ENCODE measurements around the gene KIAA1217. TPM values are rescaled to one million over a fixed set of nuclear protein-coding genes. Genes with fewer than 3 reads are reported as not detected.

The KIAA1217 gene
- total and polyA plus RNA-seq, 9 of the 15 experiments (the other 6 are each of a cell fraction or from before 2014, with no cell fraction given), result 0.04 TPM; not detected in 8

DNA sequence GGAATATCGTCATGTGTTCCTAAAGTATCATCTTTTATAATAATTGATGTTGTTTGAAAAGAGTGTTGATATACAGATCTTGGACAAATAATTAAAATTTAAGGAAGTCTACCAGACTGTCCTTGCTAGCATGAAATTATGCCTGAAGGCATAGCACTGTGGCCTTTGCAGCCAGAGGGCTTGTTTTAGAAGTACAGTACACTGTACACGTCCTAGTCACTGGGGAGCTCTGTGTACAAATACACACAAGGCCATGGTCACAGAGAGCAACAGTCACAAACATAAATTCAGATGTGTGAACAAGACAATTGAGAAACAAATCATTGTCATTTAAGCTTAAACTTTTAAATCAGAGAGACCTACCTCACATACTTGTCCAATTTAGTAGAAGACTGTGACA is 133.0 kb downstream of the KIAA1217 start:
- no peak overlapping the region for H2AFZ ChIP-seq (ENCODE audit: low read depth, low read length)
- DNase-seq (ENCODE audit: extremely low read depth in 1 of 4, low spot score in 3 of 4) (no peak), FAIRE-seq (no peak), ATAC-seq (no peak)
- H3K79me2 ChIP-seq (ENCODE audit: control insufficient read depth, insufficient read depth, low read length), result no peaks in the 10 kb centered on the region
- WGBS (ENCODE audit: insufficient coverage, low coverage, missing lambda C conversion rate), result 0% methylated on average over 2 of the region's 2 CpGs
- no peaks in the 10 kb centered on the region for H4K20me1 ChIP-seq (replicated peaks; ENCODE audit: control insufficient read depth, insufficient read depth, low read length)
- H3K9me3 ChIP-seq (replicated peaks; ENCODE audit: control insufficient read depth, insufficient read depth, low read depth, low read length), result no peaks in the 10 kb centered on the region
- H3K27me3 ChIP-seq (ENCODE audit: control insufficient read depth in 2 of 2, insufficient read depth in 2 of 2, low read length in 2 of 2), result no peaks in the 10 kb centered on the region
- TF ChIP-seq SP1 (CRISPR knock-in tag; IDR thresholded peaks at IDR 0.05) (no peak), SMAD4 (CRISPR knock-in tag; conservative IDR thresholded peaks at IDR 0.05) (no peak), KDM5B (IDR thresholded peaks at IDR 0.05; ENCODE audit: insufficient replicate concordance, low read depth, low read length) (no peak), NUFIP1 (IDR thresholded peaks at IDR 0.05; ENCODE audit: partially characterized antibody) (no peak), STAT5B (CRISPR knock-in tag; IDR thresholded peaks at IDR 0.05) (no peak)
- TF ChIP-seq, protein P1, sequence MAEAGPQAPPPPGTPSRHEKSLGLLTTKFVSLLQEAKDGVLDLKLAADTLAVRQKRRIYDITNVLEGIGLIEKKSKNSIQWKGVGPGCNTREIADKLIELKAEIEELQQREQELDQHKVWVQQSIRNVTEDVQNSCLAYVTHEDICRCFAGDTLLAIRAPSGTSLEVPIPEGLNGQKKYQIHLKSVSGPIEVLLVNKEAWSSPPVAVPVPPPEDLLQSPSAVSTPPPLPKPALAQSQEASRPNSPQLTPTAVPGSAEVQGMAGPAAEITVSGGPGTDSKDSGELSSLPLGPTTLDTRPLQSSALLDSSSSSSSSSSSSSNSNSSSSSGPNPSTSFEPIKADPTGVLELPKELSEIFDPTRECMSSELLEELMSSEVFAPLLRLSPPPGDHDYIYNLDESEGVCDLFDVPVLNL (CRISPR knock-in tag; IDR thresholded peaks at IDR 0.05; ENCODE audit: low read depth), result no peak
- TF ChIP-seq, protein P2, sequence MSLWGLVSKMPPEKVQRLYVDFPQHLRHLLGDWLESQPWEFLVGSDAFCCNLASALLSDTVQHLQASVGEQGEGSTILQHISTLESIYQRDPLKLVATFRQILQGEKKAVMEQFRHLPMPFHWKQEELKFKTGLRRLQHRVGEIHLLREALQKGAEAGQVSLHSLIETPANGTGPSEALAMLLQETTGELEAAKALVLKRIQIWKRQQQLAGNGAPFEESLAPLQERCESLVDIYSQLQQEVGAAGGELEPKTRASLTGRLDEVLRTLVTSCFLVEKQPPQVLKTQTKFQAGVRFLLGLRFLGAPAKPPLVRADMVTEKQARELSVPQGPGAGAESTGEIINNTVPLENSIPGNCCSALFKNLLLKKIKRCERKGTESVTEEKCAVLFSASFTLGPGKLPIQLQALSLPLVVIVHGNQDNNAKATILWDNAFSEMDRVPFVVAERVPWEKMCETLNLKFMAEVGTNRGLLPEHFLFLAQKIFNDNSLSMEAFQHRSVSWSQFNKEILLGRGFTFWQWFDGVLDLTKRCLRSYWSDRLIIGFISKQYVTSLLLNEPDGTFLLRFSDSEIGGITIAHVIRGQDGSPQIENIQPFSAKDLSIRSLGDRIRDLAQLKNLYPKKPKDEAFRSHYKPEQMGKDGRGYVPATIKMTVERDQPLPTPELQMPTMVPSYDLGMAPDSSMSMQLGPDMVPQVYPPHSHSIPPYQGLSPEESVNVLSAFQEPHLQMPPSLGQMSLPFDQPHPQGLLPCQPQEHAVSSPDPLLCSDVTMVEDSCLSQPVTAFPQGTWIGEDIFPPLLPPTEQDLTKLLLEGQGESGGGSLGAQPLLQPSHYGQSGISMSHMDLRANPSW (CRISPR knock-in tag; IDR thresholded peaks at IDR 0.05), result no peak
- TF ChIP-seq, protein P3, sequence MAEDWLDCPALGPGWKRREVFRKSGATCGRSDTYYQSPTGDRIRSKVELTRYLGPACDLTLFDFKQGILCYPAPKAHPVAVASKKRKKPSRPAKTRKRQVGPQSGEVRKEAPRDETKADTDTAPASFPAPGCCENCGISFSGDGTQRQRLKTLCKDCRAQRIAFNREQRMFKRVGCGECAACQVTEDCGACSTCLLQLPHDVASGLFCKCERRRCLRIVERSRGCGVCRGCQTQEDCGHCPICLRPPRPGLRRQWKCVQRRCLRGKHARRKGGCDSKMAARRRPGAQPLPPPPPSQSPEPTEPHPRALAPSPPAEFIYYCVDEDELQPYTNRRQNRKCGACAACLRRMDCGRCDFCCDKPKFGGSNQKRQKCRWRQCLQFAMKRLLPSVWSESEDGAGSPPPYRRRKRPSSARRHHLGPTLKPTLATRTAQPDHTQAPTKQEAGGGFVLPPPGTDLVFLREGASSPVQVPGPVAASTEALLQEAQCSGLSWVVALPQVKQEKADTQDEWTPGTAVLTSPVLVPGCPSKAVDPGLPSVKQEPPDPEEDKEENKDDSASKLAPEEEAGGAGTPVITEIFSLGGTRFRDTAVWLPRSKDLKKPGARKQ (CRISPR knock-in tag; IDR thresholded peaks at IDR 0.05), result no peak
- no peaks in the 10 kb centered on the region for H3K9me1 ChIP-seq (ENCODE audit: control insufficient read depth, insufficient read depth, low read length)
- in situ Hi-C loops (cut with MboI) (no loop called here), intact Hi-C loops (cut with micrococcal nuclease) (no loop called here)
- no peak overlapping the region for H3K4me3 ChIP-seq
- H3K4me1 ChIP-seq (replicated peaks in 1 of 2; ENCODE audit: control insufficient read depth in 2 of 2, insufficient read depth in 2 of 2, low read length in 2 of 2), result no peaks in the 10 kb centered on the region
- ChIA-PET CTCF (ENCODE audit: low intra/inter-chr PET ratio) (no interaction called here), POLR2A (no interaction called here)
- no peak overlapping the region for H3K9ac ChIP-seq (ENCODE audit: insufficient read depth in 1 of 2, low read depth in 2 of 2, low read length in 2 of 2)
- no peaks in the 10 kb centered on the region for H3K36me3 ChIP-seq (ENCODE audit: control insufficient read depth, insufficient read depth, low read length)
- BruUV-seq (replicated peaks), result no TSS peak
- H3K27ac ChIP-seq (ENCODE audit: extremely low read depth, low read depth, low read length), result no peak overlapping the region
- H3K4me2 ChIP-seq (ENCODE audit: insufficient read depth, low read length), result no peak overlapping the region
